ENCODE measurements around the gene PALM3. TPM values are rescaled to one million over a fixed set of nuclear protein-coding genes. Genes with fewer than 3 reads are reported as not detected.

Gene PALM3
- total and polyA plus RNA-seq, 10 of the 15 experiments (the other 5 are each of a cell fraction or from before 2014, with no cell fraction given): 0.07 TPM; not detected in 9

GRCh38 chr19:14086098-14086497 is 24.2 kb upstream of the PALM3 start:
- Histone ChIP-seq H3K79me2 (ENCODE audit: control insufficient read depth, insufficient read depth, low read length) (peaks cover 12% of the 10 kb centered on the region), H3K4me1 (ENCODE audit: control insufficient read depth, insufficient read depth, low read length) (peaks cover 11% of the 10 kb centered on the region), H3K4me3 (no peak overlapping the region), H3K9ac (ENCODE audit: control insufficient read depth, insufficient read depth, low read length) (no peak overlapping the region), H3K4me2 (ENCODE audit: control insufficient read depth, insufficient read depth) (no peak overlapping the region), H4K20me1 (ENCODE audit: control insufficient read depth, insufficient read depth) (no peaks in the 10 kb centered on the region), H3K9me3 (replicated peaks; ENCODE audit: control insufficient read depth, insufficient read depth, low read length) (no peaks in the 10 kb centered on the region), H3K27me3 (replicated peaks in 1 of 2; ENCODE audit: control insufficient read depth in 2 of 2, insufficient read depth in 2 of 2, low read length in 1 of 2) (no peaks in the 10 kb centered on the region), H3K27ac (ENCODE audit: control insufficient read depth, insufficient read depth) (no peak overlapping the region), H2AFZ (ENCODE audit: control insufficient read depth, low read depth, low read length) (no peak overlapping the region), H3K36me3 (ENCODE audit: control insufficient read depth in 2 of 2, insufficient read depth in 2 of 2, low read length in 1 of 2) (peaks cover 3 to 5% of the 10 kb centered on the region in 2 experiments; a peak in 3 of 4 replicates)
- FAIRE-seq (no peak), DNase-seq (ENCODE audit: low read depth, low spot score) (no peak), ATAC-seq (no peak)
- intact Hi-C loops (cut with micrococcal nuclease; ENCODE audit: unreplicated experiment): no loop called here
- CTCF ChIA-PET: no interaction called here
- no TSS peak for BruUV-seq (replicated peaks)
- WGBS (ENCODE audit: insufficient coverage, insufficient replicate concordance, low lambda C conversion rate, missing lambda C conversion rate): 91% methylated on average over 5 of the region's 5 CpGs
- RAD21 ChIA-PET (ENCODE audit: unreplicated experiment): no interaction called here
- POLR2A ChIA-PET: no interaction called here
- in situ Hi-C loops (cut with MboI): no loop called here
- TF ChIP-seq CBFB (IDR thresholded peaks at IDR 0.05; ENCODE audit: low read depth) (no peak), JUND (IDR thresholded peaks at IDR 0.05; ENCODE audit: low read depth, low read length) (no peak), CHD4 (IDR thresholded peaks at IDR 0.05) (no peak), IRF4 (IDR thresholded peaks at IDR 0.05; ENCODE audit: low read depth, low read length) (no peak), SMC3 (IDR thresholded peaks at IDR 0.05; ENCODE audit: borderline replicate concordance, low read length) (no peak), PML (IDR thresholded peaks at IDR 0.05; ENCODE audit: low read length) (no peak), CHD2 (IDR thresholded peaks at IDR 0.05; ENCODE audit: borderline replicate concordance, low read depth, low read length) (no peak), SIN3A (IDR thresholded peaks at IDR 0.05; ENCODE audit: low read depth, low read length) (no peak), ZNF217 (IDR thresholded peaks at IDR 0.05) (no peak), TAF1 (IDR thresholded peaks at IDR 0.05; ENCODE audit: borderline replicate concordance, low read depth, low read length) (no peak), ZNF384 (IDR thresholded peaks at IDR 0.05; ENCODE audit: borderline replicate concordance, low read depth, low read length) (no peak), BRCA1 (IDR thresholded peaks at IDR 0.05; ENCODE audit: low read depth, low read length) (no peak), RFX5 (IDR thresholded peaks at IDR 0.05; ENCODE audit: low read depth, low read length) (no peak)
- TF ChIP-seq, protein P1, sequence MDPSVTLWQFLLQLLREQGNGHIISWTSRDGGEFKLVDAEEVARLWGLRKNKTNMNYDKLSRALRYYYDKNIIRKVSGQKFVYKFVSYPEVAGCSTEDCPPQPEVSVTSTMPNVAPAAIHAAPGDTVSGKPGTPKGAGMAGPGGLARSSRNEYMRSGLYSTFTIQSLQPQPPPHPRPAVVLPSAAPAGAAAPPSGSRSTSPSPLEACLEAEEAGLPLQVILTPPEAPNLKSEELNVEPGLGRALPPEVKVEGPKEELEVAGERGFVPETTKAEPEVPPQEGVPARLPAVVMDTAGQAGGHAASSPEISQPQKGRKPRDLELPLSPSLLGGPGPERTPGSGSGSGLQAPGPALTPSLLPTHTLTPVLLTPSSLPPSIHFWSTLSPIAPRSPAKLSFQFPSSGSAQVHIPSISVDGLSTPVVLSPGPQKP (IDR thresholded peaks at IDR 0.05; ENCODE audit: low read depth, low read length): no peak
- TF ChIP-seq, protein P2, sequence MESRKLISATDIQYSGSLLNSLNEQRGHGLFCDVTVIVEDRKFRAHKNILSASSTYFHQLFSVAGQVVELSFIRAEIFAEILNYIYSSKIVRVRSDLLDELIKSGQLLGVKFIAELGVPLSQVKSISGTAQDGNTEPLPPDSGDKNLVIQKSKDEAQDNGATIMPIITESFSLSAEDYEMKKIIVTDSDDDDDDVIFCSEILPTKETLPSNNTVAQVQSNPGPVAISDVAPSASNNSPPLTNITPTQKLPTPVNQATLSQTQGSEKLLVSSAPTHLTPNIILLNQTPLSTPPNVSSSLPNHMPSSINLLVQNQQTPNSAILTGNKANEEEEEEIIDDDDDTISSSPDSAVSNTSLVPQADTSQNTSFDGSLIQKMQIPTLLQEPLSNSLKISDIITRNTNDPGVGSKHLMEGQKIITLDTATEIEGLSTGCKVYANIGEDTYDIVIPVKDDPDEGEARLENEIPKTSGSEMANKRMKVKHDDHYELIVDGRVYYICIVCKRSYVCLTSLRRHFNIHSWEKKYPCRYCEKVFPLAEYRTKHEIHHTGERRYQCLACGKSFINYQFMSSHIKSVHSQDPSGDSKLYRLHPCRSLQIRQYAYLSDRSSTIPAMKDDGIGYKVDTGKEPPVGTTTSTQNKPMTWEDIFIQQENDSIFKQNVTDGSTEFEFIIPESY (IDR thresholded peaks at IDR 0.05): no peak
- TF ChIP-seq, protein P3, sequence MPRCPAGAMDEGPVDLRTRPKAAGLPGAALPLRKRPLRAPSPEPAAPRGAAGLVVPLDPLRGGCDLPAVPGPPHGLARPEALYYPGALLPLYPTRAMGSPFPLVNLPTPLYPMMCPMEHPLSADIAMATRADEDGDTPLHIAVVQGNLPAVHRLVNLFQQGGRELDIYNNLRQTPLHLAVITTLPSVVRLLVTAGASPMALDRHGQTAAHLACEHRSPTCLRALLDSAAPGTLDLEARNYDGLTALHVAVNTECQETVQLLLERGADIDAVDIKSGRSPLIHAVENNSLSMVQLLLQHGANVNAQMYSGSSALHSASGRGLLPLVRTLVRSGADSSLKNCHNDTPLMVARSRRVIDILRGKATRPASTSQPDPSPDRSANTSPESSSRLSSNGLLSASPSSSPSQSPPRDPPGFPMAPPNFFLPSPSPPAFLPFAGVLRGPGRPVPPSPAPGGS (IDR thresholded peaks at IDR 0.05; ENCODE audit: borderline replicate concordance, insufficient read depth, low read depth, low read length, poor library complexity, severe bottlenecking): no peak
- TF ChIP-seq, protein P4, sequence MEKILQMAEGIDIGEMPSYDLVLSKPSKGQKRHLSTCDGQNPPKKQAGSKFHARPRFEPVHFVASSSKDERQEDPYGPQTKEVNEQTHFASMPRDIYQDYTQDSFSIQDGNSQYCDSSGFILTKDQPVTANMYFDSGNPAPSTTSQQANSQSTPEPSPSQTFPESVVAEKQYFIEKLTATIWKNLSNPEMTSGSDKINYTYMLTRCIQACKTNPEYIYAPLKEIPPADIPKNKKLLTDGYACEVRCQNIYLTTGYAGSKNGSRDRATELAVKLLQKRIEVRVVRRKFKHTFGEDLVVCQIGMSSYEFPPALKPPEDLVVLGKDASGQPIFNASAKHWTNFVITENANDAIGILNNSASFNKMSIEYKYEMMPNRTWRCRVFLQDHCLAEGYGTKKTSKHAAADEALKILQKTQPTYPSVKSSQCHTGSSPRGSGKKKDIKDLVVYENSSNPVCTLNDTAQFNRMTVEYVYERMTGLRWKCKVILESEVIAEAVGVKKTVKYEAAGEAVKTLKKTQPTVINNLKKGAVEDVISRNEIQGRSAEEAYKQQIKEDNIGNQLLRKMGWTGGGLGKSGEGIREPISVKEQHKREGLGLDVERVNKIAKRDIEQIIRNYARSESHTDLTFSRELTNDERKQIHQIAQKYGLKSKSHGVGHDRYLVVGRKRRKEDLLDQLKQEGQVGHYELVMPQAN (conservative IDR thresholded peaks at IDR 0.05): no peak
- SMC1A ChIA-PET (ENCODE audit: uncharacterized antibody, unreplicated experiment): no interaction called here

All from GM12878 (cell line).